Activated CD4-positive, CD25-positive, alpha-beta regulatory T cell (primary cell): ENCODE data around the gene CAST.

Source experiments
- DNase-seq, 4 experiments: peaks; one replicate each; lab custom pipeline; 2025; lab: John Stamatoyannopoulos, UW

The CAST gene

GRCh38 chr5:96745844-96746531 lies 83.8 kb downstream of the CAST start:
- DNase-seq: no peak

GRCh38 chr5:96747720-96748119 lies 85.5 kb downstream of the CAST start:
- no peak for DNase-seq

GRCh38 chr5:96750110-96750822 lies 88.1 kb downstream of the CAST start:
- DNase-seq: no peak

- DNase-seq: no peak
Observed at GRCh38 chr5:96751203-96752169, 89.3 kb downstream of the CAST start.

- DNase-seq: peak in 1 of 4 experiments; percentile 4
Observed at GRCh38 chr5:96752341-96753016, 90.3 kb downstream of the CAST start.

- no peak for DNase-seq
Observed at GRCh38 chr5:96753017-96753397, 90.8 kb downstream of the CAST start.

- DNase-seq: no peak
Observed at GRCh38 chr5:96753848-96754247, 91.7 kb downstream of the CAST start.

- no peak for DNase-seq
Observed at GRCh38 chr5:96755851-96756250, 93.7 kb downstream of the CAST start.

GRCh38 chr5:96756985-96757384 lies 94.8 kb downstream of the CAST start:
- no peak for DNase-seq

- no peak for DNase-seq
Observed at GRCh38 chr5:96758621-96759020, 96.4 kb downstream of the CAST start.

- DNase-seq: no peak
Observed at GRCh38 chr5:96761618-96762017, 99.4 kb downstream of the CAST start.

GRCh38 chr5:96763026-96763425 lies 100.8 kb downstream of the CAST start:
- DNase-seq: no peak

GRCh38 chr5:96765043-96765442 lies 102.9 kb downstream of the CAST start:
- DNase-seq: no peak

- no peak for DNase-seq
Observed at GRCh38 chr5:96768708-96769251, 106.6 kb downstream of the CAST start.

- no peak for DNase-seq
Observed at GRCh38 chr5:96771395-96771794, 109.2 kb downstream of the CAST start.

- DNase-seq: no peak
Observed at GRCh38 chr5:96772111-96772510, 109.9 kb downstream of the CAST start.

GRCh38 chr5:96772542-96772941 lies 110.4 kb downstream of the CAST start:
- no peak for DNase-seq

GRCh38 chr5:96775050-96775449 lies 112.9 kb downstream of the CAST start:
- DNase-seq: no peak

GRCh38 chr5:96775689-96776088 lies 113.5 kb downstream of the CAST start:
- no peak for DNase-seq

GRCh38 chr5:96776621-96777020 lies 114.4 kb downstream of the CAST start:
- no peak for DNase-seq

- DNase-seq: no peak
Observed at GRCh38 chr5:96778409-96778808, 116.2 kb downstream of the CAST start.

GRCh38 chr5:96780626-96781025 lies 118.5 kb downstream of the CAST start:
- DNase-seq: no peak
